Stimulated activated naive CD8-positive, alpha-beta T cell treated with anti-CD3 and anti-CD28 coated beads, Interleukin-15, Interleukin-2, amounts not matched to agents 100 ng/mL and 50 ng/mL, for 24 hours (primary cell): Measurements from ENCODE around the gene F2RL1.
"Not testable (repeated sequence)": the region's sequence is repeated elsewhere in the genome, so short reads cannot be mapped to it uniquely, and the experiment has no call there.

Source experiments
- H3K27ac Mint-ChIP-seq: one replicate; pipeline ENCODE4 v1.8.0; 2021; ENCODE audit warnings: mild to moderate bottlenecking, mixed read lengths
- H3K27me3 Mint-ChIP-seq: one replicate; pipeline ENCODE4 v1.8.0; 2021; ENCODE audit warnings: mixed read lengths
- H3K36me3 Mint-ChIP-seq: one replicate; pipeline ENCODE4 v1.8.0; 2021; ENCODE audit warnings: low read depth, mixed read lengths
- H3K4me1 Mint-ChIP-seq: one replicate; pipeline ENCODE4 v1.8.0; 2021; ENCODE audit warnings: low read depth, mixed read lengths
- H3K4me3 Mint-ChIP-seq: one replicate; pipeline ENCODE4 v1.8.0; 2021; ENCODE audit warnings: mild to moderate bottlenecking, mixed read lengths
- H3K9me3 Mint-ChIP-seq: one replicate; pipeline ENCODE4 v1.8.0; 2021; ENCODE audit warnings: mixed read lengths

F2RL1 gene

DNA sequence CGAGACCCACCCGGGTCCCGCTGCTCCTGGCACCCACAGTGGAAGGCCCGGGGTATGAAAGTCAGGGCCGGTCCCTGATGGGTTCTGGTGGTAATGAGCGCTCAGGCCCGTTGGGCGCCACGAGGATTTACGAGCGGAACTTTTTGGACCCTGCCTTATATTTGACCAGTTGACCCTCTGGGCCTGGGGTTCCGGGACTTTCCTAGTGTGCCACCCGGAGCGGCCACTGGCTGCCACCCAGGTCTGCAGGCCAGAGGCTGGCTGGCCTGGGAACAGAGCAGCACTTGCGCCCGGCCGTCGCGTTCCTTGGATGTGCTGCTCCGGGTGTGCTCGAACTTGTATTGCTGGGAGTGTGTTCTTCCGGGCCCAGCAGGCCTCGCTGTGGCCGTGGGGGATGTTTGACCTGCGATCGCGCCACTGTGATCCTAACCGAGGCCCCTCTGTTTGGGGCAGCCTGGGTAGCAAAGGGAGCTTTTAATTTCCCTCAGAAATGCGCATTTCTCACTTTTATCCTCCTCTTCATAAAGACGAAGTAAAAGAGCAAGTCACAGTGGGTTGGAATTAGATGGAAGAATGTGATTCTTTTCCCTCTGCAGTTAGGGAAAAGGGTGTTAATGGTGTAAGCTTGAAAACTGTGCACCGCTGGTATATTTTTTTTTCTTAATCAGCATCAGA lies 1.2 kb downstream of the F2RL1 start:
- Mint-ChIP-seq H3K4me1 (peaks cover 10% of the 10 kb centered on the region), H3K4me3 (peak overlapping the region; percentile 78), H3K27me3 (peaks cover 41% of the 10 kb centered on the region), H3K9me3 (no peaks in the 10 kb centered on the region), H3K27ac (no peak overlapping the region), H3K36me3 (no peaks in the 10 kb centered on the region)

DNA sequence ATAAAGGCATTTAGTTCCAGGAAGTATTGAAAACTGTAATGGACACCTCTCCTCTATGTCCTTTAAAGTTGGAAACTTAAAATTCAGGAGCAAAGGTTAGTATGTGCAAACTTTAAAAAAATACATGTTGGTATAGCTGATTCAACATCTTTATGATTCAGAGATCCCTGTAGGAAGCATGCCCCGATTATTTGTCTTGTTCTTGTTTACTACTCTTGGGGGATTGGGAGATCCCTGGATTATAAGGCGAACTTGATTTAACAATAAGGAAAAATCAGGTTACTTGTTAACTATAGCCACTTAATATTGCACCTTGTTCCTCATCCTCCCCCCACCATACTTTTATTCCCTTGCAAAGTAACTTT lies 1.7 kb downstream of the F2RL1 start:
- Mint-ChIP-seq H3K27me3 (peaks cover 39% of the 10 kb centered on the region), H3K4me1 (peaks cover 10% of the 10 kb centered on the region), H3K4me3 (peak overlapping the region; percentile 78), H3K27ac (no peak overlapping the region), H3K9me3 (no peaks in the 10 kb centered on the region), H3K36me3 (no peaks in the 10 kb centered on the region)

DNA sequence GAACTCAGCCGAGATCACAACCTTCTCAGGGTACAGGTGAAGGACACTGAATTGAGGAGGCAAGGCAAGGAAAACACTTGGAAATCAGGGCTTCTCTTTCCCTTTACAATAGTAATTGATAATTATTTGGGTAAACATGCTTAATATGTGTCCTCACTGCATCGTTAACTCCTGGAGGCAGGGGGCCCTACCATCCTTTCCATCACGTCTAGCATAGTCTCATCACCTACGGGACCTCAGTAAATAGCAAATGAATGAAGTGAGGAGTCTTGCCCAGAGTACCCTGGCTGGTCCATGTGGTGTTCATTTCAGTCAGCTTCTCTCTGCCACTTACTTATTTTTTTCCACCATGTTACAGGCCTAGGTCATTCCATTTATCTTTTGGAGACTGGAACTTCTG lies 2.3 kb downstream of the F2RL1 start:
- Mint-ChIP-seq H3K27me3 (peaks cover 37% of the 10 kb centered on the region), H3K27ac (no peak overlapping the region), H3K36me3 (no peaks in the 10 kb centered on the region)

DNA sequence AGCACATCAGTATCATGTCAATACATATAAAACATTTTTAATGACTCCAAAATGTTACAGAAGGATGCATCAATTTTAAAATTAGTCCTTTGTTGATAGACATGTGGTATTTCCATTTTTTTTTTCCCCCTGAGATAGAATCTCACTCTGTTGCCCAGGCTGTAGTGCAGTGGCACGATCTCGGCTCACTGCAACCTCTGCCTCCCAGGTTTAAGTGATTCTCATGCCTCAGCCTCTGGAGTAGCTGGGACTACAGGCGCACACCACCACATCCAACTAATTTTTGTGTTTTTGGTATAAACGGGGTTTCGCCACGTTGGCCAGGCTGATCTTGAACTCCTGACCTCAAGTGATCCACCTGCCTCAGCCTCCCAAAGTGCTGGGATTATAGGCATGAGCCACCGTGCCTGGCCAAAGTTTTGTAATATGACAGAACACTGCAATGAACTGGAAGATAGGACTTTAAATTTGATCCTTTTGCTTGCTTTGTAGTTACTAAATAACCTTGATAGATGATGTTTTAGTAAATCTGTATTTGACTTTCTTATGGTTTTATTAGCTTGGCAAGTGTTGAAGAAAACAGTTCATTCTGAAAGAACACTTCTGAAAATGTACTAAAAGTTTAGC lies 3.4 kb downstream of the F2RL1 start:
- H3K4me1 Mint-ChIP-seq: peaks cover 10% of the 10 kb centered on the region
- H3K4me3 Mint-ChIP-seq, H3K27ac Mint-ChIP-seq, H3K9me3 Mint-ChIP-seq, H3K36me3 Mint-ChIP-seq: not testable (repeated sequence)
- H3K27me3 Mint-ChIP-seq: peaks cover 29% of the 10 kb centered on the region

More for the DNA sequence above, 2.3 kb downstream of the F2RL1 start:
- H3K9me3 Mint-ChIP-seq: no peaks in the 10 kb centered on the region
- no peak overlapping the region for H3K4me3 Mint-ChIP-seq
- peaks cover 10% of the 10 kb centered on the region for H3K4me1 Mint-ChIP-seq

GRCh38 chr5:76826416-76826815 lies 7.6 kb downstream of the F2RL1 start:
- H3K27ac Mint-ChIP-seq, H3K4me3 Mint-ChIP-seq, H3K36me3 Mint-ChIP-seq, H3K9me3 Mint-ChIP-seq, H3K27me3 Mint-ChIP-seq: not testable (repeated sequence)
- H3K4me1 Mint-ChIP-seq: peaks cover 13% of the 10 kb centered on the region

GRCh38 chr5:76831110-76831452 lies 12.3 kb downstream of the F2RL1 start:
- H3K4me3 Mint-ChIP-seq: no peak overlapping the region
- no peak overlapping the region for H3K27ac Mint-ChIP-seq

GRCh38 chr5:76836181-76836580 lies 17.4 kb downstream of the F2RL1 start:
- H3K36me3 Mint-ChIP-seq: no peaks in the 10 kb centered on the region
- H3K9me3 Mint-ChIP-seq: no peaks in the 10 kb centered on the region
- H3K4me3 Mint-ChIP-seq: no peak overlapping the region
- H3K27me3 Mint-ChIP-seq: no peaks in the 10 kb centered on the region
- no peak overlapping the region for H3K27ac Mint-ChIP-seq
- peaks cover 2% of the 10 kb centered on the region for H3K4me1 Mint-ChIP-seq

More at GRCh38 chr5:76831110-76831452, 12.3 kb downstream of the F2RL1 start:
- Mint-ChIP-seq H3K27me3 (no peaks in the 10 kb centered on the region), H3K9me3 (no peaks in the 10 kb centered on the region), H3K4me1 (peaks cover 13% of the 10 kb centered on the region), H3K36me3 (no peaks in the 10 kb centered on the region)

DNA sequence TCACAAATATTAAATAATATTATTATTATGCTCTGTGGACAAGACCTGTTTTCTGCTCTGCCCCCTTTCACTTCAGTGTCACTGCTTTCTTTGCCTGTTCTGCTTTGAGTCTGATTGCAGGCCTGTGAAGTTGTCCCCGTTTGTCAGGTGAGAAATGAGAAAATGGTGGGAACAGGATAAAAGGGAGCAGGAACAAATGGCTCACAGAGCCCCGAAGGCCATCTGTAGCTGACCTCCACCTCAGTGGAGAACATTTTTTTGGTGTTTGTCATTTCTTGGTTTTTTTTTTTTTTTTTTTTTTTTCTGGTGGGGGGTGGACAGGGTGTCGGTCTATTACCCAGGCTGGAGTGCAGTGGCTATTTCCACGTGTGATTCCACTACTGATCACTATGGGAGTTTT lies 17.8 kb downstream of the F2RL1 start:
- no peaks in the 10 kb centered on the region for H3K4me1 Mint-ChIP-seq
- H3K27me3 Mint-ChIP-seq: no peaks in the 10 kb centered on the region
- H3K4me3 Mint-ChIP-seq: no peak overlapping the region
- no peak overlapping the region for H3K27ac Mint-ChIP-seq
- no peaks in the 10 kb centered on the region for H3K9me3 Mint-ChIP-seq
- H3K36me3 Mint-ChIP-seq: no peaks in the 10 kb centered on the region

DNA sequence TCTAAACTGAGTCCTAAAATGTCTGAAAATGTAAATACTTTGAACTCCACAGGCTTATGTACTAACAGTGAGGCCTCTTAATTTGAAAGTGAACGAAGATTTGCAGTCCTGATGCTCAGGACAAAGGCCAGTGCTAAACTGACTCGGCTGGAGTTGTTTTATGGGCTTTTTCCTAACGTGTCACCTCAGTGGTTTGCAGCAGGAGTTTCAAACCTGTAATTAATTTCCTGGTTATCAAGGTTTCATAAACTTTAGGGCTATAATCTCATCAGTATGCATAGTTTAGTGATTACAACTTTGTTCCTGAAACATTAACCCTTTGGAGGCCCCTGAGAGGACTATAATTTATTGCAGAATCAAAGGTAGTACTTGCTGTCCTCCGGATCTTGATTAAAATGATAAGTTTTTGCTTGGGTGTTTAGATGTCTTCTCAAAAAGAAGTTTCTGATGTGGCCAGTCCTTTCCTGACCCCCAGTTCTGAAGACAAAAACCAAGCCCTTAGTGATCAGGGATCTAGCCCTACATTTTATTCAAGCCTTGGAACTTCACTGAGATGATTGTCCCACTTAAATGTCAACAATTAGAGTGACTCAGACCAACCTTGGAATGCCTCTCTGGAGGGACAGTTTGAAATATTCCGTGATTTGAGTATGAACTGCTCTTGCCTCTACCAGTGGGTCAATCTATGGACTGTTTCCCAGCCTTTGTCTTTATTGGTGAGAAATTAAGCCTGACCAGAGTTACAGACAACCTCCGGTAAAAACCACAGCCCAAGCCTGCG lies 19.8 kb downstream of the F2RL1 start:
- Mint-ChIP-seq H3K27ac (no peak overlapping the region), H3K4me1 (no peaks in the 10 kb centered on the region), H3K36me3 (no peaks in the 10 kb centered on the region), H3K27me3 (peaks cover 4% of the 10 kb centered on the region), H3K4me3 (no peak overlapping the region), H3K9me3 (no peaks in the 10 kb centered on the region)

DNA sequence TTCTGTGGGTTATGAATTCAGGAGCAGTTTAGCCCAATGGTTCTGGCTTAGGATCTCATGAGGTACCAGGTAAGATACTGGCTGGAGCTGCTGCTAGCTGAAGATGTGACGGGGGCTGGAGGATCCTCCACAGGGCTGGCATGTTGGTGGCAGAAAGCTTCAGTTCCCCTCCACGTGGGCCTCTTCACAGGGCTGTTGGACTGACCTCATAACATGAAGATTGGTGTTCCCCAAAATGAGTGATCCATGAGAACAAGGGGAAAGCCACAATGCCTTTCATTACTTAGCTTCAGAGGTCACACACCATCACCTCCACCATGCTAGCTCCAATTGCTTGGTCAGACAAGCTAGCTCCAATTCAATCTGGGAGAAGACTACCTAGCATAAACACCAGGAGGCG lies 22.5 kb downstream of the F2RL1 start:
- Mint-ChIP-seq H3K9me3 (no peaks in the 10 kb centered on the region), H3K27me3 (peaks cover 4% of the 10 kb centered on the region), H3K27ac (no peak overlapping the region), H3K4me1 (no peaks in the 10 kb centered on the region), H3K36me3 (no peaks in the 10 kb centered on the region), H3K4me3 (no peak overlapping the region)

- H3K4me3 Mint-ChIP-seq: no peak overlapping the region
- no peak overlapping the region for H3K27ac Mint-ChIP-seq
- peaks cover 11% of the 10 kb centered on the region for H3K4me1 Mint-ChIP-seq
- H3K9me3 Mint-ChIP-seq: no peaks in the 10 kb centered on the region
- no peaks in the 10 kb centered on the region for H3K36me3 Mint-ChIP-seq
- peaks cover 8% of the 10 kb centered on the region for H3K27me3 Mint-ChIP-seq
Observed at GRCh38 chr5:76845890-76846289, 27.1 kb downstream of the F2RL1 start.

DNA sequence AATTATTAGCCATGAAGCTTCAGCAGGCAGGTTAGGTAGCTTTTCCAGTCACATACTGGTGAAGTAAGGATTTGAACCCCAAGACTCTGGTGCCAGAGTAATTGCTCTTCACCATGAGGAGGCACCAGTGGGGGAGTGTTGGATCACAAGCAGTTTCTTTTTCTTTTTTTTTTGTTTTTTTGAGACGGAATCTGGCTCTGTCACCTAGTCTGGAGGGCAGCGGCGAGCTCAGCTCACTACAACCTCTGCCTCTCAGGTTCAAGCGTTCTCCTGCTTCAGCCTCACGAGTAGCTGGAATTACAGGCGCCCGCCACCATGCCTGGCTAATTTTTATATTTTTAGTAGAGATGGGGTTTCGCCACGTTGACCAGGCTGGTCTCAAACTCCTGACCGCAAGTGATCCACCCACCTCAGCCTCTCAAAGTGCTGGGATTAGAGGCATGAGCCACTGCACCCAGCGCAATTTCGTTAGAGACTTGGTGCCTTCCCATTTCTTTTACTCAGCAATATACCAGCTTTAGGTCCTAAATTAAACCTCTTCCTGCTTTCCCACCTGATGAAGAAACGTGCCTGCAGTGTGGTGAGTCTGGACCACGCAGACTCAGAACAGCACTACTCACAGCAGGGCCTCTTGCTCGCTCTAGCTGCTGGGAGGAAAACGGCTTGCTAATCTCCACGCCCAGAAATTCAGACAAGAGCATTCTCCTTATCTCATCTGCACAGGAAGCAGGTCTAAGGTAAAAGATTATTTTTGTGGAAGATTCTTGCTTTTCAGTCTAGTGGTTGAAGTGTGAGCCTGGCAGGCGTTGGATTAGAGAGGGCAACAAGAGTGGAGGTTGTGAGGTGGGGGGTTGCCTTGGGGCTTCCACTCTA lies 30.8 kb downstream of the F2RL1 start, which contains the start of gene S100Z:
TSS of gene S100Z (plus strand) at position 596 of the 873 bp plus-strand sequence. CDS start 25,346 bp downstream, outside the sequence.
- H3K27ac Mint-ChIP-seq: peak within 1 kb of the TSS; percentile 64
- peak within 1 kb of the TSS; percentile 6 for H3K4me3 Mint-ChIP-seq
- H3K9me3 Mint-ChIP-seq: no peaks in the 10 kb centered on the region
- peaks cover 19% of the 10 kb centered on the region for H3K4me1 Mint-ChIP-seq
- peaks cover 4% of the 10 kb centered on the region for H3K27me3 Mint-ChIP-seq
- H3K36me3 Mint-ChIP-seq: no peaks in the 10 kb centered on the region

DNA sequence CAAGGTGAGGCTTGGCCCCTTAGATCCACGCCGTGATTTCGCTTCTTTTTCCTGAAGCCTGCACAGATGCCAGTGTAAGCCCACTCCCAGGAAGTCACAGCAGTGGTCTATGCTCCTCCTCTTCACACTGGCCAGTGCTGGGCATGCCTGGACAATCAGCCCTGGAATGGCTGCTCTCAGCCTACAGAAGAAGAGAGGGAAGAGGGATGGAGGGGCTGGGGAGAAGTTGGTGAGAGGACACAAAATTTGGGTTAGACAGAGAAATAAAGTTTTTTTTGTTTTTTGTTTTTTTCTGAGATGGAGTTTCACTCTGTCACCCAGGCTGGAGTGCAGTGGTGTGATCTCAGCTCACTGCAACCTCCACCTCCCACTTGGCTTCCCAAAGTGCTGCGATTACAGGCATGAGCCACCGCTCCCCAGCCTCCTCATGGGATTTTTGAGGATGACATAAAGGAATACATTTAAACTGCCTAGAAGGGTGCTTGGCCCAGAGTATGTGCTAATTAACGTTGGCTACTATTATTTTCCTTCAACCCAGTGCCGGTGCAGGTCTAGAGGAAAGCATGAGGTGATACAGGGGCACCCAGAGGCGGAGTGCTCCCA lies 31.8 kb downstream of the F2RL1 start:
- peaks cover 2% of the 10 kb centered on the region for H3K9me3 Mint-ChIP-seq
- no peak overlapping the region for H3K4me3 Mint-ChIP-seq
- H3K36me3 Mint-ChIP-seq: peaks cover 3% of the 10 kb centered on the region
- peaks cover 26% of the 10 kb centered on the region for H3K4me1 Mint-ChIP-seq
- no peak overlapping the region for H3K27ac Mint-ChIP-seq
- H3K27me3 Mint-ChIP-seq: peaks cover 4% of the 10 kb centered on the region

- Mint-ChIP-seq H3K36me3 (peaks cover 5% of the 10 kb centered on the region), H3K27ac (no peak overlapping the region), H3K4me3 (no peak overlapping the region), H3K9me3 (peaks cover 3% of the 10 kb centered on the region), H3K27me3 (peaks cover 4% of the 10 kb centered on the region), H3K4me1 (peaks cover 38% of the 10 kb centered on the region)
Observed at GRCh38 chr5:76851728-76852369, 33.0 kb downstream of the F2RL1 start.
